ENCODE data around the gene ESPL1.

ESPL1 gene

DNA sequence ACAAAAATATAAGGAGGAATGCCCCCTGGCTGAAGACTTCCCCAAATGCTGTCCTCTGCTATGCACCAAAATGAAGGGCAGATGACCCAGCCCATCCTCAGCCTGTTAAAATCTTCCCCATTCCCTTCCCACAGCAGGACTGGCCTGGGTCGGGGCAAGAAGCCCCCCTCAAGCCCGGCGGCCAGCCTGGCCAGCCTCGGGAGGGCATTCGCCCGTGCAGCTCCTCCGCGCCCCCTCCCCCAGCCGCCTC lies 36.5 kb upstream of the ESPL1 start:
- DNase-seq (ENCODE audit: low spot score) = no peak

DNA sequence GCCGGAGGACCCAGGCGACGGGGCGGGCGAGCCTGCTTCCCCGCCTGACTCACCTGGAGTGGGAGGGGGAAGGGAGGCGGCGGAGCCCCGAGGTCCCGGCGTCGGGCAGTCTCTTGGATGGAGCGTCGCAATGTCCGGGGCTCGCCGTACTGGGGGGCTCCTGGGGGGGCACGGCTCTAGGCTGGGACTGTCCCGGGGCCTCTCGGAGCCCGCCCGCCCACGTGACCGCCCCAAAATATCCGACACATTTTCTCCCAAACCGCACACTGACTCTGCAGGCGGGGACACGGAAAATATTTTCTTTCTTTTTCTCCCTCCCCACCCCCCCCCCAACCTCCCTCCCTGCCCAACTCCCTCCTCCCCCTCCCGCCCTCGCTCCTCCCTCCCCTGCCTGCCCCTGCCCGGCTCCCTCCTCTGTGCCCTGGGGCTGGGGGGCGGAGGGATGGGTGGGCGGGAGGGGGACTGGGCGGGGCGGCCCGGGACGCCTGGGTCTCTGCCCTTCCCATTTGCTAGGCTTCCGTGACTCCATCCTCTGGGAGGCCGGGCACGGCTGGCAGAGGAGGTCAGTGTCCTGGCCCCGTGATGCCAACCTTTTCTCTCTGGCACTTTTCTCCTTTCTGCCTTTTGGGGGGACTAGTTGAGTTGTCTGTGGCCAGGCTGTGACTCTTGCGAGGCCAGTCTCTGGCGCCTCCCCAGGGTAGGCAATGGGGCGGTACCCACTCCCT lies 36.0 kb upstream of the ESPL1 start, which contains the start of gene RARG:
Gene RARG (minus strand): TSS at position 289 of the 725 bp plus-strand sequence. CDS start 4,664 bp downstream, outside the sequence.
- peak; percentile 83 for DNase-seq (ENCODE audit: low spot score)

GRCh38 chr12:53232646-53233461 lies 35.2 kb upstream of the ESPL1 start:
- peak; percentile 65 for DNase-seq (ENCODE audit: low spot score)

DNA sequence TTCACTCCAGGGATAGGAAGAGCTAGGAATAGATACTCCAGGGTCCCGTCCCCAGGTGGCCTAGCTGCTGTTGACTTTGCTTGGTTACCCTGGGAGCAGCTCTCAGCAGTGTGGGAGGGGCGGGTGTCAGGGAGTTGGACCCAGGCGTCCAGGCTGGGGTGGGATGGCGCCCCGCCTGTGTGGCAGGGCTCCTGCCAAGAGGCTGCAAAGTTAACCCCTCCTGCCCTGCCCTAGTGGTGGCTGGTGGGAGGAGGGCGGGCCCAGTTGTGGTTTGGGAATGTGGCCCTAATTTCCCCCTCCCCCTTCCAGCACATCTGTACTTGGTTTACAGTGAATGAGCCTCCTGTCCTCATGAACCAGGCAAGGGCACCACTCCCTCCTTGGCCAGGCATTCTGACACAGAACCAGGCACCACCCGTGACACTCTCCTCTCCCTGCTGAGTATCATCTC lies 34.4 kb upstream of the ESPL1 start:
- no peak for DNase-seq (ENCODE audit: low spot score)

GRCh38 chr12:53234271-53234914 lies 33.7 kb upstream of the ESPL1 start:
- peak; percentile 78 for DNase-seq (ENCODE audit: low spot score)

GRCh38 chr12:53235164-53235563 lies 32.9 kb upstream of the ESPL1 start:
- DNase-seq (ENCODE audit: low spot score) = no peak

DNA sequence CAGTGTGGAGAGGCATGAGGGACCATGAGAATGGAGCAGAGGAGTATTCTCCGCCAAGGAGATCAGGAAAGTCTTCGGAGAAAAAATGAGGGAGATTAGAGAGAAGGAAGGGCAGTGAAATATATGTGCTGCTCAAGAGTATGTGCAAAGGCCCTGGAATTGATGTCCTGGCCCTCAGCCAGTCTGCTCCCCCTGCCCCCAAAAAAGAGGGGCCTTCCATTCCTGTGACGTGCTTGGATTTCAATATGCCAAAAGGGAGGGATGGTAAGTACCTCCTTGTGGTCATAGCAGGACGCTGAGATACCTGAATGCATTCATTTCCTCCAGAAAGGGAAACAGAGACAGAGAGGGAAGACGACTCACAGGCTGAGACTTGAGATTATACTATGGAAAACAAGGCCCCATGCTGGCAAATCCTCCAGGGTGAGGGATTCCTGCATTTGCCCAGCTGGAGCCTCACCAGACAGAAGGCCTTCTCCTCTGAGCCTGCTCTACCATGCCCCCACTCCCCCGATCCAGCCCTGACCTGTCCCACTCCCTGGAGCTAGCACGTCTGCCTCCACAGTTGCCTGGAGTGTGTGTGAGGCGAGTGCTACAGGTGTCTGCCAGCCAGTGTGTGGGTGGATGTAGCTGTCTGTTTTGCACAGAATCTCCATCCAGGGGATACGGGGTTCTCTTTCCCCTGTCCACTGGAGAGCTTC lies 32.2 kb upstream of the ESPL1 start:
- DNase-seq (ENCODE audit: low spot score) = no peak

DNA sequence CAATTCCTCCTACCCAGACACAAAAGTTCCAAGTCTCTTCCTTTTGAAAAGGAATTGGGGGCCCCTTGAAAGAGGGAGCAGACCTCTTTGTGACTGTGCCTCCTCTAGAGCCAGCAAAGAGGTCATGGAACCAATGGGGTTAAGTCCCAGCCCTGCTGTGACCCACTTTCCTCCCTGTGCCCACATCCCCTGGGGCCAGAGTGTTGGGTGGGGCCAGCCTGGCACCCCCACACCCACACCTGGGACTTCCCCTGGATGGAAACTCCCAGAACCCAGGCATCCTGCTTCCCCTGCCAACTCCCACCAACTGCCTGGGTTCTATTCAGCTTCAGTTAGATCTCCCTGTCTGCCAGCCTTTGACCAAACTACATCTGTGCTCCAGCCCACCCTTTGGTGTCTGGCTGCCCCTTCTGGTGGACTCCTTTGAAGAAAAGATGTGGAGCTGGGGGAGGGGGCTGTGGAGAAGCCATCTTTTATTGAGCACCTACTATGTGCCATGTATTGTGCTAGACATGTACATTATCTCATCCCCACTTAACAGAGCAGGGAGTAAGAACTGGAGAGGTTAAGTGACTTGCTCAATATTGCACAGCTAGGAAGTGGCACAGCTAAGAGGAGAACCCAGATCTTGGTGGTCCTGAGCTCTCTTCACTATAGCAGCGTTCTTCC lies 31.5 kb upstream of the ESPL1 start:
- DNase-seq (ENCODE audit: low spot score) = no peak

DNA sequence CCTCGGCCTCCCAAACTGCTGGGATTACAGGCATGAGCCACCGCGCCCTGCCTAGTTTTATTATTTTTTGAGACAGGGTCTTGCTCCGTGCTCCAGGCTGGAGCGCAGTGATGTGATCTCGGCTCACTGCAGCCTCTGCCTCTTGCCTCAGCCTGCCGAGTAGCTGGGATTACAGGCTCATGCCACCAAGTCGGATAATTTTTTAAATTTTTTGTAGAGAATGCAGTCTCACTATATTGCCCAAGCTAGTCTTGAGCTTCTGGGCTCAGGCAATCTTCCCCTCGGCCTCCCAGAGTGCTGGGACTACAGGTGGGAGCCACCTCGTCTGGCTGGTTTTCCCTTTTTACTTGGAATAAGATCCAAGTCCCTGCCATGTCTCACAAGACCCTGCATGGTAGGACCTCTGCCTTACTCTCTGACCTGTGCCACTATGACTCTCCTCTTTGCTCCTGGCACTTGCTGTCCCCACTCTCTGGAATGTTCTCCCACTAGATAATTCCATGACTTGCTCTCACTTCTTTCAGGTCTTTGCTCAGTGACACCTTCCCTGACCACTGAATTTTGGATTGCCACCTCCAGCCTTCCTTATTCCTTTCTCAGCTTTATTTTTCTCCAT lies 28.3 kb upstream of the ESPL1 start:
- DNase-seq (ENCODE audit: low spot score) = no peak

DNA sequence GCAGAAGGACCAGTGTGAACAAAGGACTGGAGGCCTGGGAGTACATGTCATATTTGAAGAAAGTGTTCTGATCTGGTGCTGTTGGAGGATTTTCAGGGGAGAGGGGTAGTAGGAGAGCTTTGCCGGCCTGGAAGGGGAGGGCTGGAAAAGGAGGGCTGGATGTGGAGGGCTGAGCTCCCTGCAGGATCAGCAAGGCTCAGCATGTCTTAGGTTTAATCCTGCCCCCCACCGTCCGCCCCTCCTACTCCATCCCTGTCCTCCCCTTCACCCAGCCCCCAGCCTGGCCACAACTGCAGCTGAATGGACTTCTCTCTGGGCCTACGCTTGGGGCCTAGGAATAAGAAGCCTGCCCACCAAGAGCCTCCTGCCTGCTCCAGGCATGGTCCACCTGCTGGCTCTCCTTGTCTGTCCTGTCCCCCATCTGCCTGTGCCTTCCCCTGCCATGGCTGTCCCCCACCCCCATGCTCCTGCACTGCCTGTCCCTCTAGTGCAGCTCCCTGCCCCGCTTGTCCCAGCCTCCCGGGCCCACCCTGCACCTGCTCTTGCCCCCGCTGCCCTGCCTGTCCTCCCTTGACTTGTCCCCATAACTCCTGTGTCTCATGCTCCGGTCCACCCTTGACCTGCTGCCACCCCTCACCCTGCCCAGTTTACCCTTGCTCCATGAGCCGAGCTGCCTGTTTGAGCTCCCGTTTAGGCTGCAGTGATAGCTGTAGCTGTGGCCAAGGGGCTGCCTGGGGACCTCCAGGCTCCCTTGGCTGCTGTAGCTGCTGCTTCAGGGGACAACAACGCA lies 26.3 kb upstream of the ESPL1 start:
- peak; percentile 55 for DNase-seq (ENCODE audit: low spot score)

GRCh38 chr12:53244337-53244736 lies 23.8 kb upstream of the ESPL1 start:
- no peak for DNase-seq (ENCODE audit: low spot score)

GRCh38 chr12:53245286-53245685 lies 22.8 kb upstream of the ESPL1 start:
- no peak for DNase-seq (ENCODE audit: low spot score)

- DNase-seq (ENCODE audit: low spot score) = peak; percentile 98
Observed at GRCh38 chr12:53251477-53252348, 16.4 kb upstream of the ESPL1 start.

- peak; percentile 68 for DNase-seq (ENCODE audit: low spot score)
Observed at GRCh38 chr12:53252349-53252916, 15.7 kb upstream of the ESPL1 start.

DNA sequence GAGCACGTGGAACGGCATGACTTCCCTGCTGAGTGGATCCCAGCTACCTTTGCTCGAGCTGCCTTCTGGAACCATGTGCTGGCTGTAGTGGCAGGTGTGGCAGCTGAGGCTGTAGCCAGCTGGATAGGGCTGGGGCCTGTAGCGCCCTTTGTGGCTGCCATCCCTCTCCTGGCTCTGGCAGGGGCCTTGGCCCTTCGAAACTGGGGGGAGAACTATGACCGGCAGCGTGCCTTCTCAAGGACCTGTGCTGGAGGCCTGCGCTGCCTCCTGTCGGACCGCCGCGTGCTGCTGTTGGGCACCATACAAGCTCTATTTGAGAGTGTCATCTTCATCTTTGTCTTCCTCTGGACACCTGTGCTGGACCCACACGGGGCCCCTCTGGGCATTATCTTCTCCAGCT lies 14.8 kb upstream of the ESPL1 start:
- DNase-seq (ENCODE audit: low spot score) = no peak

- DNase-seq (ENCODE audit: low spot score) = no peak
Observed at GRCh38 chr12:53254816-53255545, 13.1 kb upstream of the ESPL1 start.

- no peak for DNase-seq (ENCODE audit: low spot score)
Observed at GRCh38 chr12:53255996-53256395, 12.1 kb upstream of the ESPL1 start.

Data from iPS-NIHi11 (cell line).